ENCODE results near the gene FDXR.
"Not testable (repeated sequence)": the region's sequence is repeated elsewhere in the genome, so short reads cannot be mapped to it uniquely, and the experiment has no call there.

FDXR gene

GRCh38 chr17:74872313-74873036 is at the start of gene FDXR:
Gene FDXR, minus strand, starts transcription at chr17:74872994. Its CDS starts 50 bp downstream, at chr17:74872944.
- no peak for DNase-seq (ENCODE audit: low read depth)

GRCh38 chr17:74922172-74922571 is 49.4 kb upstream of the FDXR start:
- DNase-seq (ENCODE audit: low read depth), result no peak

GRCh38 chr17:74921769-74922168 is 49.0 kb upstream of the FDXR start:
- no peak for DNase-seq (ENCODE audit: low read depth)

GRCh38 chr17:74921026-74921681 is 48.4 kb upstream of the FDXR start:
- DNase-seq (ENCODE audit: low read depth), result no peak

- no peak for DNase-seq (ENCODE audit: low read depth)
Observed at GRCh38 chr17:74920642-74921025, 47.8 kb upstream of the FDXR start.

- DNase-seq (ENCODE audit: low read depth), result no peak
Observed at GRCh38 chr17:74920306-74920620, 47.5 kb upstream of the FDXR start.

- no peak for DNase-seq (ENCODE audit: low read depth)
Observed at GRCh38 chr17:74919440-74920305, 46.9 kb upstream of the FDXR start.

GRCh38 chr17:74918906-74919305 is 46.1 kb upstream of the FDXR start:
- DNase-seq (ENCODE audit: low read depth), result no peak

- no peak for DNase-seq (ENCODE audit: low read depth)
Observed at GRCh38 chr17:74917430-74917829, 44.6 kb upstream of the FDXR start.

- DNase-seq (ENCODE audit: low read depth), result no peak
Observed at GRCh38 chr17:74916851-74917199, 44.0 kb upstream of the FDXR start.

- no peak for DNase-seq (ENCODE audit: low read depth)
Observed at GRCh38 chr17:74916136-74916850, 43.5 kb upstream of the FDXR start.

- DNase-seq (ENCODE audit: low read depth), result not testable (repeated sequence)
Observed at GRCh38 chr17:74911423-74911822, 38.6 kb upstream of the FDXR start.

GRCh38 chr17:74909097-74909496 is 36.3 kb upstream of the FDXR start:
- DNase-seq (ENCODE audit: low read depth), result not testable (repeated sequence)

GRCh38 chr17:74907012-74907411 is 34.2 kb upstream of the FDXR start:
- no peak for DNase-seq (ENCODE audit: low read depth)

GRCh38 chr17:74906214-74906793 is 33.5 kb upstream of the FDXR start:
- DNase-seq (ENCODE audit: low read depth), result not testable (repeated sequence)

GRCh38 chr17:74904687-74905409 is 32.1 kb upstream of the FDXR start:
- no peak for DNase-seq (ENCODE audit: low read depth)

GRCh38 chr17:74903671-74904070 is 30.9 kb upstream of the FDXR start:
- no peak for DNase-seq (ENCODE audit: low read depth)

- no peak for DNase-seq (ENCODE audit: low read depth)
Observed at GRCh38 chr17:74903034-74903433, 30.2 kb upstream of the FDXR start.

GRCh38 chr17:74901353-74902135 is 28.8 kb upstream of the FDXR start:
- no peak for DNase-seq (ENCODE audit: low read depth)

- no peak for DNase-seq (ENCODE audit: low read depth)
Observed at GRCh38 chr17:74900208-74900607, 27.4 kb upstream of the FDXR start.

Measured in stimulated activated CD8-positive, alpha-beta memory T cell treated with anti-CD3 and anti-CD28 coated beads, Interleukin-12 subunit alpha, Interleukin-12 subunit beta, amount 100 ng/mL, for 4 hours (primary cell).